GM18858 (cell line): ENCODE measurements around the gene CCDC88B.

Experiments used
- ATAC-seq: cut with Tn5 transposase; IDR thresholded peaks from one replicate; pipeline ENCODE4 v1.9.1; 2021; ENCODE audit not compliant: unreplicated experiment

The CCDC88B gene

GRCh38 chr11:64343767-64344559 lies 4.0 kb downstream of the CCDC88B start:
- no peak for ATAC-seq

- no peak for ATAC-seq
These were observed 4.8 kb downstream of the CCDC88B start for GRCh38 chr11:64344787-64345186.

- ATAC-seq, result no peak
These were observed 7.3 kb downstream of the CCDC88B start for GRCh38 chr11:64347193-64347867.

DNA sequence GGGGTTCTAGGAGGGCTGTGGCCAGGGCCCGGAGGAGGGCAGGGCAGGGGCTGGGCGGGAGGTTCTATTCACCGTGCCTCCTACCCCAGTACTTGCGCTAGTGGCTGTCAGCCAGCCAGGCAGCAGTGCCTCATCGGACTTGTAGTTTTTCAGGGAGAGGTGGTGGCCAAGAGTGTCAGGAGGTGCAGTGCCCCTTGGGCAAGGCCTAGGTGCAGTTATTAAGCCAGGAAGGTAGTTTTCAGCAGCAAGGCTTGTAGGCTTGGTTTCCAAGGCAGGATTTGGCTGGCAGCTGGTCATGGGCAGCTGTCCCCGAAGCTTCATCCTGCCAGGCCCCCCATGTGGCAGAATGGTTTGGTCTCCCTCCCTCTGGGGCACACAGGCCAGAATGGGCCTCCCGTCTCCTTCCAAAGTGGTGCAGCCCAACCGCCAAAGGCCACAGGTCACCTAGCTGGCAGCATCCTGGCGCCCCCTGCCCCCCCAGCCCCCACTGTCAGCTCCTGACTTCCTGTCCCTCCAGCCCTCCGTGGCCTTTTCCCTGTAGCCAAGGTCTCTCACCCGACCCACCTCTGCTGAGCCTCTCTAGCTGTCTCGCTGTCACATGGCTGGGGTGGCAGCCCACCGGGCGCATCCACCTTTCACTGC lies 8.5 kb downstream of the CCDC88B start:
- ATAC-seq, result no peak

DNA sequence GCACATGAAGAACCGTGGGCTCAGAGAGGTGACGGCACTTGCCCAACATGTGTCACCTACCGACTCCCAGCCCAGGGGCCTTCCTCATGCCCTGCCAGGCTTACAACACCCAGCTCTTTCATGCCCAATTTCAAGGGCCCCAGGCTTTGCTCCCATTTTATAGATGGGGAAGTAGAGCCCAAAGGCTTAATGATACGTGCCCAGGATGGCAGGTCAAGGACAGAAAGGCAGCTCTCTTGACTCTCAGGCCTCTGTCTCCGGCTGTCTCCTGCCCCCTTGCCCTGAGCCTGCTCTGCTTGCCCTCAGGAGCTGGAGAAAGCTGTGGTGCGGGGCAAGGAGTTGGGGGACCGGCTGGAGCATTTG lies 9.0 kb downstream of the CCDC88B start:
- ATAC-seq, result no peak

DNA sequence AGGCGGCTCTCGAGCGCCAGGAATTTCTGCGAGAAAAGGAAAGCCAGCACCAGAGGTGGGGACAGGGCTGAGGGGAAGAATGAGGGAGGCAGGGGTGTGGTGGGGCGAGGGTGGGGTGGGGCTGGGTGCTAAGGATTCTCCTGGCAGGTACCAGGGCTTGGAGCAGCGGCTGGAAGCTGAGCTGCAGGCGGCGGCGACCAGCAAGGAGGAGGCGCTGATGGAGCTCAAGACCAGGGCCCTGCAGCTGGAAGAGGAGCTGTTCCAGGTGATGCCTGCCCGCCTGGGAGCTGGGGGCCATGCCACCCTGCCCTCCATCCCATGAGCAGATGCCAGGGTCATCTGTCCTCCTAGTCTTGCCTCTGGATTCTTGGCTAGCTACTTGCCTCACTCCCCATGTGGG lies 9.4 kb downstream of the CCDC88B start:
- ATAC-seq, result no peak

DNA sequence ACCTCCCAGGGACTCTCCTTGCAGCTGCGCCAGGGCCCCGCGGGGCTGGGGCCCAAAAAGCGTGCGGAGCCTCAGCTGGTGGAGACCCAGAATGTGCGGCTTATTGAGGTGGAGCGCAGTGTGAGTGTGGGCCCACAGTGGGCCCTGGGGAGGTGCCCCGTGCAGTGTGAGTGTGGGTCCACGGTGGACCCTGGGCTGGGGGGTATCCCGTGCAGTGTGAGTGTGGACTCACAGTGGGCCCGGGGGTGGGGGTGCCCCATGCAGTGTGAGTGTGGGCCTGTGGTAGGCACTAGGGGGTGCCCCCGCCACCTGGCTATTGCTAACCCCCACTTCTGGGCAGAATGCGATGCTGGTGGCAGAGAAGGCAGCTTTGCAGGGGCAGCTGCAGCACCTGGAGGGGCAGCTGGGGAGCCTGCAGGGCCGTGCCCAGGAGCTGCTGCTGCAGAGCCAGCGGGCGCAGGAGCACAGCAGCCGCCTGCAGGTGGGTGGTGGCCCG lies 11.2 kb downstream of the CCDC88B start:
- no peak for ATAC-seq

DNA sequence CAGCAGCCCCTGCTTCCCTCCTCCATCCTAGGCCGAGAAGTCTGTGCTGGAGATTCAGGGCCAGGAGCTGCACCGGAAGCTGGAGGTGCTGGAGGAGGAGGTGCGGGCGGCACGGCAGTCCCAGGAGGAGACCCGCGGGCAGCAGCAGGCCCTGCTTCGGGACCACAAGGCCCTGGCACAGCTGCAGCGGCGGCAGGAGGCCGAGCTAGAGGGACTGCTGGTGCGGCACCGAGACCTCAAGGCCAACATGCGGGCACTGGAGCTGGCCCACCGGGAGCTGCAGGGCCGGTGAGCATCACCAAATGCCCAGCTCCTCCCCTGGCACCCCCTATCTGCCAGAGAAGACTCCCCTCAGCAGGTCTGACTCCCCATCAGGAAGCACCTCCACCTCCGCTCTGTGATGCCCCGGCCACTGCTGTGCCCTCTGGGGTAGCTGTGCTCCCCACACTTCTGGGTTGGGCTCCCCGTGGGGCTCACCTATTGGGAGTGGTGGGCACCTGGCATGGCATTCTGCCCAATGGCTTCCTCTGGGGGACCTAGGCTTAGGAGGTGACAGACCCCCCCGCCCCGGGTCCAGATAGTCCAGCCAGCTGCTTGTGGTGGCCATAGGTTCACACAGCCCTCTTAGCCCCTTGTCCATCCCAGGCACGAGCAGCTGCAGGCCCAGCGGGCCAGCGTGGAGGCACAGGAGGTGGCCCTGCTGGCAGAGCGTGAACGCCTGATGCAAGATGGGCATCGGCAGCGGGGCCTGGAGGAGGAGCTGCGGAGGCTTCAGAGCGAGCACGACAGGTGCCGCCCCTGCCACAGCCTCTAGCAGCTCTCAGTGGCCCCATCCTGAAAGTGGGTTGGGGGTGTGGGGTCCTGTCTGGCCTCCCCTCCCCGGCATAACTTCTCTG lies 12.3 kb downstream of the CCDC88B start:
- no peak for ATAC-seq

GRCh38 chr11:64352995-64353714 lies 13.2 kb downstream of the CCDC88B start:
- ATAC-seq, result no peak

DNA sequence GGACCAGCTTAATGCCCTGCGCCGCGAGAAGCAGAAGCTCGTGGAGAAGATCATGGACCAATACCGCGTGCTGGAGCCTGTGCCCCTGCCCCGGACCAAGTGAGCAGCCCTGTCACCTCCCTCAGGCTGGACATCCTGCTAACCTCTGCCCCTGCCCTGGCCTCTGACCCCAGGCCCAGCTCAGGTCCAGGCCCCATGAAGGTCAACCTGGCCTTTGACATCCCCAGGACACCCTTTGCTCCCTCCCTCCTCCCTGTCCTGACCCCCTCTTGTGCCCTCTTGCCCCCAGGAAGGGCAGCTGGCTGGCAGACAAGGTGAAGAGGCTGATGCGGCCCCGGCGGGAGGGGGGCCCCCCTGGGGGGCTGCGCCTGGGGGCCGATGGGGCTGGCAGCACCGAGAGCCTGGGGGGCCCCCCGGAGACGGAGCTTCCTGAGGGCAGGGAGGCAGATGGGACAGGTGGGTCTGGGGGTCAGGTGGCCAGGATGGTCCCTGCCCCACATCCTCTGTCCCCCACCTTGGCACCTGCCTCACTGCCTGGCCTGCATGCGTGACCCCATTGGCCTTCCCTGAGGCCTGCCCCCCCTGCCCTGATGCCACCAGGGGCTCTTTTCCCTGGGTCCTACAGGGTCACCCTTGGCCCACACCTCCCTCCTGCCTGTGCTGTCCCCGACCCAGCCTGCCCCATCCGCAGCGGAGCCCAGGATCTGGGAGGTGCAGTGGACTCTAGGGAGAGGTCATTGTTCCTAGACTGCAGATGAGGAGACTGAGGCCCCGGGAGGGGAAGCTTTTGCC lies 13.9 kb downstream of the CCDC88B start:
- no peak for ATAC-seq

DNA sequence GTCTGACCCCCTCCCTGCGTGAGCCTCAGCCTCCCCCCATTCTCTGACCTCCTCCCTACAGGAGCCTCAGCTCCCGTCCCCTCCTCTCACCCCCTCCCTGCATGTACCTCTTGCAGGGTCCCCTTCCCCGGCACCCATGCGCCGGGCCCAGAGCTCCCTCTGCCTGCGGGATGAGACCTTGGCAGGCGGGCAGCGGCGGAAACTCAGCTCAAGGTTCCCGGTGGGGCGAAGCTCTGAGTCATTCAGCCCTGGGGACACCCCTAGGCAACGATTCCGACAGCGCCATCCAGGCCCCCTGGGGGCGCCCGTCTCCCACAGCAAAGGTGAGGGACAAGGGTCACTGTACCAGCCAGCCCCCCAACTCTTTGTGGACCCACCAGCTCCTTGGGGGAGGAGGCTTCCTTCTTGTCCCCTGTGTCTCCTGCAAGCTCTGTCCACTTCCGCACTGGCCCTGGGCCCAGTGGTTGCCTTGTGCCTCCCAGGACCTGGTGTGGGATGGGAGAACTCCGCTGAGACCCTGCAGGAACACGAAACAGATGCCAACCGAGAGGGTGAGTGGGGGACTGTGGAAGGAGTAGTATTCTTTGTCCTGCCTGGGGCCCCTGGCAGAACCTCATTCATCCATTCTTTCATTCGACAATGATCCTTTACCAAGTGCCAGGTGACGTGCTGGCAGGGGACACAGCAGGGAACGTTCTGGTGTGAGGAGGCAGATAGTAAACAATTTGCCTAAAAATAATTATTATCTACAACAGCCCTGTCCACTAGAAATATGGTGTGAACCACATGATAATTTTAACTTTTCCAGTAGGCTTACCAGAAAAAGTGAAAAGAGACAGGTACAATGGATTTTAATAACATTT lies 15.3 kb downstream of the CCDC88B start:
- ATAC-seq, result no peak

GRCh38 chr11:64356498-64357411 lies 16.8 kb downstream of the CCDC88B start:
- no peak for ATAC-seq

DNA sequence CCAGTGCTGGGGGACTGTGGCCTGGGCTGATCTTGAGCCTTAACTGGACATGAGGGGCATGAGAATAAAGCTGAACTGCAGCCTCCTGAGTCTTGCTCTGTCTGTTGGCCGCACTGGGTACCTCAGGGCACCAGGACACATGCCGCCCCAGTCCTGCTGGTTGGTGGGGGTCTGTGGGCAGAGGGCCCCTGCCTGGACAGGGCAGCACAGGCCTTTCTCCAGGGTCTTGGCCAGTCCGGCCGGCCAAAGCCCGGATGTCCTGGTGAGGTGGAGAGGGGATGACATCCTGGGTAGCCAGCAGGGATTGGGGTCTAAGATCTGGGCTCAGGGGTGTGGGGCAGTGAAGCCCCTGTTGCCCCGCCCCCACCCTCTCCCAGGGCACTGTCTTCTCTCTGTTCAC lies 17.4 kb downstream of the CCDC88B start:
- ATAC-seq, result no peak

- ATAC-seq, result no peak
These were observed 18.0 kb downstream of the CCDC88B start for GRCh38 chr11:64357904-64358535.

- ATAC-seq, result no peak
These were observed 18.5 kb downstream of the CCDC88B start for GRCh38 chr11:64358536-64358906.

GRCh38 chr11:64358907-64359711 lies 19.1 kb downstream of the CCDC88B start, which contains the start of gene RPS6KA4:
Gene RPS6KA4, plus strand, starts transcription at chr11:64359162. Its CDS starts 74 bp downstream, at chr11:64359236.
- ATAC-seq, result no peak
